Neutrophil (primary cell): ENCODE data around the gene DIP2A.

ENCODE experiments used
- H3K27ac ChIP-seq: fragments of 200-600 bp; sonication (generic); 2 replicates; pipeline ENCODE4 v1.5.1; 2016; ENCODE audit warnings: mild to moderate bottlenecking, moderate library complexity
- H3K27me3 ChIP-seq: fragments of 200-600 bp; sonication (generic); 2 replicates; pipeline ENCODE4 v1.6.0; 2016; ENCODE audit warnings: mild to moderate bottlenecking
- H3K36me3 ChIP-seq: fragments of 200-600 bp; sonication (generic); 2 replicates; pipeline ENCODE4 v1.5.1; 2017
- H3K4me1 ChIP-seq, 2 experiments: fragments of 200-600 bp in 1 of 2; sonication (generic) in 1 of 2; 1 replicate in 1 of 2; 2 replicates in 1 of 2; pipeline versions ENCODE4 v1.5.1 to v1.6.1; 2013 to 2016; ENCODE audit warnings: low read depth in 1 of 2, low read length in 1 of 2, mild to moderate bottlenecking in 1 of 2, moderate library complexity in 1 of 2; ENCODE audit not compliant: control insufficient read depth in 1 of 2, insufficient read depth in 1 of 2
- H3K4me3 ChIP-seq, 2 experiments: fragments of 200-600 bp in 1 of 2; sonication (generic) in 1 of 2; 1 replicate in 1 of 2; 2 replicates in 1 of 2; pipeline ENCODE4 v1.5.1; 2013 to 2016; ENCODE audit warnings: low read depth in 1 of 2, low read length in 1 of 2, mild to moderate bottlenecking in 1 of 2, moderate library complexity in 1 of 2
- H3K9me3 ChIP-seq: fragments of 200-600 bp; sonication (generic); 2 replicates; pipeline ENCODE4 v1.5.1; 2016
- TF ChIP-seq, protein P1 (sequence below): fragments of 200-600 bp; sonication (generic); IDR thresholded peaks from 2 replicates; pipeline ENCODE4 v1.5.1; 2016; ENCODE audit warnings: antibody characterized with exemption

The DIP2A gene

DNA sequence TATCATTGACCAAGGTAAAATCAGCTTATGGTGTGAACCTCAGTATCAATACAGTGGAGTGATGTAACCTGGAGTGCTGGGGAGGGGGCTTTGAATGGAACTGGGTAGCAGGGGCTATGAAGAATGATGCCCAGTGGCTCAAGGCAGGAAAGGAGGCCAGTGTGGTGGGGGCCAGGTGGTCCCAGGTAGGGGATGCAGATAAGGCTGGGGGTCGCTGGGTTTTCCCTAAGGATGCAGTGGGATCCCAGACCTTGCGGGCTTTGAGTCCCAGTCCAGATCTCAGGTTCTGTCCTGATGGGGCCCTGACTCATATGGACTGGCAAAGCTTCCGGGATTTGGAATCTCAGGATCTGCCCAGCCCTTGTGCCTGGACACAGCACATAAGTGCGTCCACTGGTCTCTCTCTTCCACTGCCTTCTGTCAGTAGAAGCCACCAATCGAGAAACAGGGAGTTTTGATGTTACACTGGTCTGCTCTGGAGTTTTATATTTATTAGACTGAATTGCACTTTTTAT lies 94.2 kb downstream of the DIP2A start:
- Histone ChIP-seq H3K9me3 (no peaks in the 10 kb centered on the region), H3K36me3 (peaks cover 47% of the 10 kb centered on the region), H3K27ac (peak overlapping the region; percentile 94), H3K27me3 (no peaks in the 10 kb centered on the region), H3K4me3 (peak overlapping the region; percentile 59 to 62), H3K4me1 (peaks cover 53% of the 10 kb centered on the region in 2 experiments)
- TF ChIP-seq, protein P1, sequence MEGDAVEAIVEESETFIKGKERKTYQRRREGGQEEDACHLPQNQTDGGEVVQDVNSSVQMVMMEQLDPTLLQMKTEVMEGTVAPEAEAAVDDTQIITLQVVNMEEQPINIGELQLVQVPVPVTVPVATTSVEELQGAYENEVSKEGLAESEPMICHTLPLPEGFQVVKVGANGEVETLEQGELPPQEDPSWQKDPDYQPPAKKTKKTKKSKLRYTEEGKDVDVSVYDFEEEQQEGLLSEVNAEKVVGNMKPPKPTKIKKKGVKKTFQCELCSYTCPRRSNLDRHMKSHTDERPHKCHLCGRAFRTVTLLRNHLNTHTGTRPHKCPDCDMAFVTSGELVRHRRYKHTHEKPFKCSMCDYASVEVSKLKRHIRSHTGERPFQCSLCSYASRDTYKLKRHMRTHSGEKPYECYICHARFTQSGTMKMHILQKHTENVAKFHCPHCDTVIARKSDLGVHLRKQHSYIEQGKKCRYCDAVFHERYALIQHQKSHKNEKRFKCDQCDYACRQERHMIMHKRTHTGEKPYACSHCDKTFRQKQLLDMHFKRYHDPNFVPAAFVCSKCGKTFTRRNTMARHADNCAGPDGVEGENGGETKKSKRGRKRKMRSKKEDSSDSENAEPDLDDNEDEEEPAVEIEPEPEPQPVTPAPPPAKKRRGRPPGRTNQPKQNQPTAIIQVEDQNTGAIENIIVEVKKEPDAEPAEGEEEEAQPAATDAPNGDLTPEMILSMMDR, result no peak

DNA sequence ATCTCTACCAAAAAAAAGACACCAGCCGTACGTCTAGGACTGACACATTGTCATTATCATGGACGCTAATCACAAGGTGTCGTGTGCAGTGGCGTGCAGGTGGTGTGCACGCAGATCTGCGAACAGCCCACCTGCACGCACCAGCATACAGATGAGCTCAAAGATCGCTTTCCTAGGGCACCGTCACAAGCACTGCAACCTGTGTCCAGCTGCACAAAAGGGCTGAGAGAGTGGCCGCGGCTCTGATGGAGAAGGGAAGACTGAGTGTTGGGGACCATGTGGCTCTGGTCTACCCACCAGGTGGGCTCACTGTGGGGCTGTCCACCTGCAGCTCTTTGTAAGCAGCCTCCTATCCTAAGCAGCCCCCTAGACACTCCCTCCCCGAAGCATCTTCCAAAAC lies 95.3 kb downstream of the DIP2A start:
- Histone ChIP-seq H3K4me1 (peaks cover 48 to 49% of the 10 kb centered on the region in 2 experiments), H3K27ac (peak overlapping the region; percentile 94), H3K27me3 (no peaks in the 10 kb centered on the region), H3K9me3 (no peaks in the 10 kb centered on the region), H3K36me3 (peaks cover 54% of the 10 kb centered on the region), H3K4me3 (no peak overlapping the region)
- TF ChIP-seq, protein P1, result no peak

DNA sequence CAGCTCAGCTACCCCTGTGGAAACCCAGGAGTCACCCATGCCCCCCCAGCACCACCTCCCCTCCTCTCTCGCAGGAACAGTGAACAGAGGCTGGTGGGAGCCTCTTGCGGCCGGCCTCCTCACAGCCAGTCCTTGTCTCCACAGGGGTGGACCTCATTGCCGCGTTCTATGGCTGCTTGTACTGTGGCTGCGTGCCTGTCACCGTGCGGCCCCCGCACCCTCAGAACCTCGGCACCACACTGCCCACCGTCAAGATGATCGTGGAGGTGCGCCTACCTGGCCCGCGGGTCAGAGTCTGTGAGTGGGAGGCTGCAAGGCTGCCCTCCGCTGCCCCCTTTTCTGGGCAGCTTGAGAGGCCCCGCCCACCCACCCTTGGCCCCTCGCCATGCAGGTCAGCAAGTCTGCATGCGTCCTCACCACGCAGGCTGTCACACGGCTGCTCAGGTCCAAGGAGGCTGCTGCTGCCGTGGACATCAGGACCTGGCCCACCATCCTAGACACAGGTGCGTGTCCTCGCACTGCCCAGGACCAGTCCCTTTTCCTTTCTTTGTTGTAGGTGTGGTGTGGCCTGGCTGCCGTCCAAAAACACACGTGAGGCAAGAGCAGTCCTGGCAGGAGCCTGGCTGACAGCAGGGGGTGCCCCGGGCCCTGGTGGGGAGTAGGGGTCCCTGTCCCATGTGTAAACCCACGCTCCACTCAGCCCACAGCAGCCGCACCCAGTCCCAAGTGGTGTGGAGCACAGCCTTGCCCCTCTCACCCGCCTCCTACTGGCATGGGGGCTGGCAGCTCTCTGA lies 95.9 kb downstream of the DIP2A start:
- TF ChIP-seq, protein P1, result no peak
- Histone ChIP-seq H3K4me3 (no peak overlapping the region), H3K36me3 (peaks cover 60% of the 10 kb centered on the region), H3K27ac (peak overlapping the region; percentile 94), H3K4me1 (peaks cover 41 to 42% of the 10 kb centered on the region in 2 experiments), H3K9me3 (no peaks in the 10 kb centered on the region), H3K27me3 (no peaks in the 10 kb centered on the region)

DNA sequence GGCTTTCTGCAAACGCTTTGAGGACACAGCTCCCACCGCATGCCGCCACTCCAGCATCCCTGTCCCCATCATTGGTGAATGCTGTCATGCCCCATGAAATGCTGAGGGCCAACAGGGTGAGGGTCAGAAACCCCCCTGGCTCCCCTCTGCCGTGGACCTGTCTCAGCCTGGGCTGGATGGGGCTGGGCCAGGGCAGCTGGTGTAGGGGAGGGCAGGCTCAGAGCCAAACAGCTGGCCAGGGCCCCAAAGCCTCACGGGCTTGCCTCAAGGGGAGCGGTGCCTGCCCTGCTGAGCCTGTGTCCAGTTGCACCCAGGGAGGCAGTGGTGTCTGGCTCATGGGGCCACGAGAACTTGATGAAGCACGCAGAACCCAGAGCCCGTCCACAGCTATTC lies 96.5 kb downstream of the DIP2A start:
- no peak overlapping the region for H3K27ac ChIP-seq
- no peak overlapping the region for H3K4me3 ChIP-seq
- H3K27me3 ChIP-seq, result no peaks in the 10 kb centered on the region
- TF ChIP-seq, protein P1, result no peak
- H3K36me3 ChIP-seq, result peaks cover 66% of the 10 kb centered on the region
- no peaks in the 10 kb centered on the region for H3K9me3 ChIP-seq
- H3K4me1 ChIP-seq, result peaks cover 35 to 37% of the 10 kb centered on the region in 2 experiments

DNA sequence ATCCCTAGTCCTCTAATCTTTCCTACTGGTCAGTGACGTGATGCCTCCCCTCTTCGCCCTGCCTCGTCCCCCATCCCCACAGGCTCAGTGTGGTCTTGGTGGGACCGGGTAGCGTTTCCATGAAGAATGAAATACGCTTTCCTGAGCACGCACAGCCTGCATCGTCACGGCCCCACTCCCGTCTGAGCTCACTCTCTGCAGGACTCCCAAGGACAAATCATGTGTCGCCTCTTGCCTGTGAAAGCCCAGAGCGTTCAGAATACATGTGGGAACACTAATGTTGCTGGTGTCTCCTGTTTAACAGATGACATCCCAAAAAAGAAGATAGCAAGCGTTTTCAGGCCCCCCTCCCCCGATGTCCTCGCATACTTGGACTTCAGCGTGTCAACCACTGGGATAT lies 97.0 kb downstream of the DIP2A start:
- Histone ChIP-seq H3K9me3 (no peaks in the 10 kb centered on the region), H3K4me3 (no peak overlapping the region), H3K27ac (no peak overlapping the region), H3K27me3 (no peaks in the 10 kb centered on the region), H3K4me1 (peaks cover 31 to 32% of the 10 kb centered on the region in 2 experiments), H3K36me3 (peaks cover 71% of the 10 kb centered on the region)
- TF ChIP-seq, protein P1, result no peak
